A549 (cell line): Measurements from ENCODE around the gene CPNE7.

Source experiments
- POLR2A ChIP-seq: IDR thresholded peaks from 2 replicates; pipeline ENCODE4 v1.6.1; 2012; ENCODE audit warnings: mild to moderate bottlenecking, low read length
- TF ChIP-seq, protein P1 (sequence below): fragments of 200-600 bp; sonication (generic); IDR thresholded peaks from 2 replicates; pipeline ENCODE4 v1.6.1; 2016; ENCODE audit warnings: antibody characterized with exemption, mild to moderate bottlenecking, moderate library complexity
- TF ChIP-seq, protein P2 (sequence below): fragments of >200 bp; sonication (Bioruptor Twin); formaldehyde crosslinking; IDR thresholded peaks from 3 replicates; pipeline ENCODE4 v1.5.1; 2016
- TF ChIP-seq, protein P3 (sequence below): fragments of 250-450 bp; sonication (Bioruptor Pico); IDR thresholded peaks from 2 replicates; pipeline ENCODE4 v1.5.0; 2021; ENCODE audit warnings: mild to moderate bottlenecking, moderate library complexity, borderline replicate concordance
- TF ChIP-seq, protein P4 (sequence below): fragments of >200 bp; sonication (Bioruptor Twin); formaldehyde crosslinking; IDR thresholded peaks from 3 replicates; pipeline ENCODE4 v1.6.1; 2016
- TF ChIP-seq, protein P5 (sequence below): IDR thresholded peaks from 2 replicates; pipeline ENCODE4 v1.6.1; 2012

DNA sequence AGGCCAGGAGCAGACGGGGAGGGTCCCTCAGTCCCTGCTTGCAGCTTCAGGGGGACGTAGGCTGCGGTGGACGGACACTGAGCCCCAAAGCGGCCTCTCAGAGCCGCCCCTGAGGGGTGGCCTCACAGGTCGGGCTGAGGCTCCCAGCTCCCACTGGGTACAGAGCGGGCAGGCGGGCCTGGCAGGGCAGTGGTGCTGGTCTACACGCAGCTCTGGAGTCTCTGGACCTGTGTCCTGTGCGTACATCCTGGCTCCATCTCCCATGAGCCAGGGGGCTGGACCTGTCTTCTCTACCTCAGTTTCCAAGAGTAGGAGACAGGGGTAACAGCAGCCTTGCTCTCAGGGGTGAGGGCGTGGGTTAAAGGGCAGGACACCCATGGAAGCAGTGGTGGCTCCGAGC is 39.6 kb downstream of the CPNE7 start:
- TF ChIP-seq, protein P1, sequence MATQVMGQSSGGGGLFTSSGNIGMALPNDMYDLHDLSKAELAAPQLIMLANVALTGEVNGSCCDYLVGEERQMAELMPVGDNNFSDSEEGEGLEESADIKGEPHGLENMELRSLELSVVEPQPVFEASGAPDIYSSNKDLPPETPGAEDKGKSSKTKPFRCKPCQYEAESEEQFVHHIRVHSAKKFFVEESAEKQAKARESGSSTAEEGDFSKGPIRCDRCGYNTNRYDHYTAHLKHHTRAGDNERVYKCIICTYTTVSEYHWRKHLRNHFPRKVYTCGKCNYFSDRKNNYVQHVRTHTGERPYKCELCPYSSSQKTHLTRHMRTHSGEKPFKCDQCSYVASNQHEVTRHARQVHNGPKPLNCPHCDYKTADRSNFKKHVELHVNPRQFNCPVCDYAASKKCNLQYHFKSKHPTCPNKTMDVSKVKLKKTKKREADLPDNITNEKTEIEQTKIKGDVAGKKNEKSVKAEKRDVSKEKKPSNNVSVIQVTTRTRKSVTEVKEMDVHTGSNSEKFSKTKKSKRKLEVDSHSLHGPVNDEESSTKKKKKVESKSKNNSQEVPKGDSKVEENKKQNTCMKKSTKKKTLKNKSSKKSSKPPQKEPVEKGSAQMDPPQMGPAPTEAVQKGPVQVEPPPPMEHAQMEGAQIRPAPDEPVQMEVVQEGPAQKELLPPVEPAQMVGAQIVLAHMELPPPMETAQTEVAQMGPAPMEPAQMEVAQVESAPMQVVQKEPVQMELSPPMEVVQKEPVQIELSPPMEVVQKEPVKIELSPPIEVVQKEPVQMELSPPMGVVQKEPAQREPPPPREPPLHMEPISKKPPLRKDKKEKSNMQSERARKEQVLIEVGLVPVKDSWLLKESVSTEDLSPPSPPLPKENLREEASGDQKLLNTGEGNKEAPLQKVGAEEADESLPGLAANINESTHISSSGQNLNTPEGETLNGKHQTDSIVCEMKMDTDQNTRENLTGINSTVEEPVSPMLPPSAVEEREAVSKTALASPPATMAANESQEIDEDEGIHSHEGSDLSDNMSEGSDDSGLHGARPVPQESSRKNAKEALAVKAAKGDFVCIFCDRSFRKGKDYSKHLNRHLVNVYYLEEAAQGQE: no peak
- TF ChIP-seq, protein P2, sequence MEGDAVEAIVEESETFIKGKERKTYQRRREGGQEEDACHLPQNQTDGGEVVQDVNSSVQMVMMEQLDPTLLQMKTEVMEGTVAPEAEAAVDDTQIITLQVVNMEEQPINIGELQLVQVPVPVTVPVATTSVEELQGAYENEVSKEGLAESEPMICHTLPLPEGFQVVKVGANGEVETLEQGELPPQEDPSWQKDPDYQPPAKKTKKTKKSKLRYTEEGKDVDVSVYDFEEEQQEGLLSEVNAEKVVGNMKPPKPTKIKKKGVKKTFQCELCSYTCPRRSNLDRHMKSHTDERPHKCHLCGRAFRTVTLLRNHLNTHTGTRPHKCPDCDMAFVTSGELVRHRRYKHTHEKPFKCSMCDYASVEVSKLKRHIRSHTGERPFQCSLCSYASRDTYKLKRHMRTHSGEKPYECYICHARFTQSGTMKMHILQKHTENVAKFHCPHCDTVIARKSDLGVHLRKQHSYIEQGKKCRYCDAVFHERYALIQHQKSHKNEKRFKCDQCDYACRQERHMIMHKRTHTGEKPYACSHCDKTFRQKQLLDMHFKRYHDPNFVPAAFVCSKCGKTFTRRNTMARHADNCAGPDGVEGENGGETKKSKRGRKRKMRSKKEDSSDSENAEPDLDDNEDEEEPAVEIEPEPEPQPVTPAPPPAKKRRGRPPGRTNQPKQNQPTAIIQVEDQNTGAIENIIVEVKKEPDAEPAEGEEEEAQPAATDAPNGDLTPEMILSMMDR: no peak
- no peak for TF ChIP-seq POLR2A
- TF ChIP-seq, protein P3, sequence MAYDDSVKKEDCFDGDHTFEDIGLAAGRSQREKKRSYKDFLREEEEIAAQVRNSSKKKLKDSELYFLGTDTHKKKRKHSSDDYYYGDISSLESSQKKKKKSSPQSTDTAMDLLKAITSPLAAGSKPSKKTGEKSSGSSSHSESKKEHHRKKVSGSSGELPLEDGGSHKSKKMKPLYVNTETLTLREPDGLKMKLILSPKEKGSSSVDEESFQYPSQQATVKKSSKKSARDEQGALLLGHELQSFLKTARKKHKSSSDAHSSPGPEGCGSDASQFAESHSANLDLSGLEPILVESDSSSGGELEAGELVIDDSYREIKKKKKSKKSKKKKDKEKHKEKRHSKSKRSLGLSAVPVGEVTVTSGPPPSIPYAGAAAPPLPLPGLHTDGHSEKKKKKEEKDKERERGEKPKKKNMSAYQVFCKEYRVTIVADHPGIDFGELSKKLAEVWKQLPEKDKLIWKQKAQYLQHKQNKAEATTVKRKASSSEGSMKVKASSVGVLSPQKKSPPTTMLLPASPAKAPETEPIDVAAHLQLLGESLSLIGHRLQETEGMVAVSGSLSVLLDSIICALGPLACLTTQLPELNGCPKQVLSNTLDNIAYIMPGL (CRISPR knock-in tag): no peak
- TF ChIP-seq, protein P4, sequence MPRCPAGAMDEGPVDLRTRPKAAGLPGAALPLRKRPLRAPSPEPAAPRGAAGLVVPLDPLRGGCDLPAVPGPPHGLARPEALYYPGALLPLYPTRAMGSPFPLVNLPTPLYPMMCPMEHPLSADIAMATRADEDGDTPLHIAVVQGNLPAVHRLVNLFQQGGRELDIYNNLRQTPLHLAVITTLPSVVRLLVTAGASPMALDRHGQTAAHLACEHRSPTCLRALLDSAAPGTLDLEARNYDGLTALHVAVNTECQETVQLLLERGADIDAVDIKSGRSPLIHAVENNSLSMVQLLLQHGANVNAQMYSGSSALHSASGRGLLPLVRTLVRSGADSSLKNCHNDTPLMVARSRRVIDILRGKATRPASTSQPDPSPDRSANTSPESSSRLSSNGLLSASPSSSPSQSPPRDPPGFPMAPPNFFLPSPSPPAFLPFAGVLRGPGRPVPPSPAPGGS: no peak
- TF ChIP-seq, protein P5, sequence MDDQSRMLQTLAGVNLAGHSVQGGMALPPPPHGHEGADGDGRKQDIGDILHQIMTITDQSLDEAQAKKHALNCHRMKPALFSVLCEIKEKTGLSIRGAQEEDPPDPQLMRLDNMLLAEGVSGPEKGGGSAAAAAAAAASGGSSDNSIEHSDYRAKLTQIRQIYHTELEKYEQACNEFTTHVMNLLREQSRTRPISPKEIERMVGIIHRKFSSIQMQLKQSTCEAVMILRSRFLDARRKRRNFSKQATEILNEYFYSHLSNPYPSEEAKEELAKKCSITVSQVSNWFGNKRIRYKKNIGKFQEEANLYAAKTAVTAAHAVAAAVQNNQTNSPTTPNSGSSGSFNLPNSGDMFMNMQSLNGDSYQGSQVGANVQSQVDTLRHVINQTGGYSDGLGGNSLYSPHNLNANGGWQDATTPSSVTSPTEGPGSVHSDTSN: no peak
